GM12873 (cell line): ENCODE results near the gene GNLY.

Experiments used
- CTCF ChIP-seq: IDR thresholded peaks from 2 replicates; pipeline ENCODE4 v1.5.1; 2012; ENCODE audit warnings: low read depth, mild to moderate bottlenecking, moderate library complexity, low read length, control low read depth; ENCODE audit not compliant: insufficient read depth; ENCODE audit errors: missing control alignments

The GNLY gene

DNA sequence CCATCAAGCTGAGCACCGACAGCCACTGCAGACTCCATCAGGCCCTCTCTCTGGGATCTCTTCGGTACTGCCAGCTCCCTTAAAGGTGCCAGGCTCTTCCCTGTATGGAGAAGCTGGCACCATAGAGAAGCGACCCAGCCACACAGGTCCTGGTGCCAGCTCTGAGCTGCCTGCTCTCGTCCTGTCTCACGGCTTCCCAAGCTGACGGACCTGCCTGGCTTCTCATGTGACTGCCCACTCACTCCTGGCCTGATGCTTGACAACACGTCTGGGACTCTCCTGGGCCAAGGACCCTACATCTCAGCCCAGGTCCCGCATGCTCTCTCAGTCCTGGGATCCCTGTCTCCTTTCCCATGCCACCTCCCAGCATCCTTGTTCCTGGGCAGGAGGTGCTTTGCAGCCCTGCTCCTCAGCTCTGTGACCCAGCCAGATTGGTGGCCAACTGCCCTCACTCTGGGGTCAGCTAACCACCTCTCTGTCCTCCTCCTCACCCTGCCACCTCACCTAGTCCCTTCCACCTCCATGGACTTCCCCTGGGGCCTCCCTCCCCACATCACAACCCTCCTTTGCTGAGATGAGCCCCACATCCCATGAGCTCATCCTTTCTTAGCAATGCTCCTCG lies 47.2 kb downstream of the GNLY start:
- no peak for TF ChIP-seq CTCF

DNA sequence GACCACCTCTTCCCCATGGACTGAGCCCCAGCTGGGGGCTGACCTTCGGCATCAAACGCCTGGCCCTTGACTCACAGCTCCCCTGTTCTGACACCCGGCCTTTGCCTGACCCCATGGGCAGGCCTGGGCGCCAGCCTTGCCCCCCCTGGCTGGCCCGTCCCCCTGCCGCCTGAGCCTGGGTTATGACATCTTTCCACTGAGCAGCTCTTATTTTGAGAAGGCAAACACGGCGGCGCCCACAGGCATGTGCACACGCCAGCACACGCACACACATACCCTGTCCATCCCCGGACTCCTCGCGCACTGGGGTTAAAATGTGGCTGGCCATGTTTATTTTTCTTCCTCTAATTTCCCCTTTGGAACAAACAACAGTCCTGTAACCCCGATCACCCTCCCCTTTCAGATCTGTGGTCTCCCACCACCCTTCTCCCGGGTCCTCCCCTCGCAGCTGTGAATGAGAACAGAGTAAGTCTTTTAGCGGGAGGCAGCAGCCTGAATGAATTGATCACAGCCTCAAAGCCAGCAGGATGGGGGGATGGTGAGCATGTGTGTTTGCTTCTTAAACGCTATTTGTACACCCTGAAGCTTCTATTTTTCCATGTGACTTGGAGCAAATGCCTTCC lies 47.8 kb downstream of the GNLY start:
- no peak for TF ChIP-seq CTCF

DNA sequence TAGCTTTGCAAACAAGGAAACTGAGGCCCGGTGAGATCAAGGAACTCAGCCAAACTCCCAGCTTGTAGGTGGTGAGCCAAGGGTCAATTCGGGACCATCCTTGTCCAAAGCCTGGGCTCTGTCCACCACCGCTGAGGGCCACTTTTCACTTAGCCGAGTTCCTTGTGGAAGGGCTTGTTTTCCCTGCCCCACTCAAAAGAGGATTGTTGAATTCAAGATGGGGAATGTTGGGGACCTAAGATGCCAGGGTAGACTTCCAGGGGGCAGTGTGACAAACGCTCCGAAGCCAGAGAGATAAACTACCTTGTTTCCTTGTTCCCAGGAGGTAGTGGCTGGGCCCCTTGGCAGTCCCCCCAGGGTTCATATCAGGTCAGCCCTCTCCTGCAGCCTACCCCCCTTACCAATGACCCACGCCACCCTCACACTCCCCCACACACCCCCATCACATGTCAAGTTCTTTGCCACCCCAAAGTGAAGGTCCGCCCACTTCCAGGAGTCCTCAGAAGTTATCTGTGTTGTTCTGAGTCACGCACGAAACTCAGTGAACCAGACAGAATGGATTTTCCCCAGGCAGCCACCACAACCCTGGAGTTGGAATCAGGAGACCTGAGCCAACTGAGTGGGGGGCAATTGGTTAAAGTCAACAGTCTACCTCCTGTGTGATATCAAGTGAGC lies 49.3 kb downstream of the GNLY start:
- no peak for TF ChIP-seq CTCF

DNA sequence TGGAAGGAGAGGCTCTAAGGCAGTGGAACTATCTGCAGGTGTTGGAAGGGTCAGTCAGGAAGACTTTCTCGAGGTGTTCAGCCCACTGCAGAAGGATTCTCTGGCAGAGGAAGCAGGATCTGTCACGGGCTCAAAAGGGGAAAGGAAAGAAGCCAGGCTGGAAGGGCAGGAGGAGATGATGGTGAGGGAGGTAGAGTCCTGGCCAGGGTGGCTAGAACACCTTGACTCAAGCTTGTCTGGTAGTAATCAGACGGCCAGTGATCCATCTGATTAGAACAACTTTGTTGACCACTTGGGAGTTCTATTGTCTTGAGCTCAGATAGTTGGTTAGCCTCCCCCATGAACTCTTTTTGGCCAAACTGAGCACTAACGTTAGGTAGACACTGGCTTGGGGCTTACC lies 49.9 kb downstream of the GNLY start:
- no peak for TF ChIP-seq CTCF

DNA sequence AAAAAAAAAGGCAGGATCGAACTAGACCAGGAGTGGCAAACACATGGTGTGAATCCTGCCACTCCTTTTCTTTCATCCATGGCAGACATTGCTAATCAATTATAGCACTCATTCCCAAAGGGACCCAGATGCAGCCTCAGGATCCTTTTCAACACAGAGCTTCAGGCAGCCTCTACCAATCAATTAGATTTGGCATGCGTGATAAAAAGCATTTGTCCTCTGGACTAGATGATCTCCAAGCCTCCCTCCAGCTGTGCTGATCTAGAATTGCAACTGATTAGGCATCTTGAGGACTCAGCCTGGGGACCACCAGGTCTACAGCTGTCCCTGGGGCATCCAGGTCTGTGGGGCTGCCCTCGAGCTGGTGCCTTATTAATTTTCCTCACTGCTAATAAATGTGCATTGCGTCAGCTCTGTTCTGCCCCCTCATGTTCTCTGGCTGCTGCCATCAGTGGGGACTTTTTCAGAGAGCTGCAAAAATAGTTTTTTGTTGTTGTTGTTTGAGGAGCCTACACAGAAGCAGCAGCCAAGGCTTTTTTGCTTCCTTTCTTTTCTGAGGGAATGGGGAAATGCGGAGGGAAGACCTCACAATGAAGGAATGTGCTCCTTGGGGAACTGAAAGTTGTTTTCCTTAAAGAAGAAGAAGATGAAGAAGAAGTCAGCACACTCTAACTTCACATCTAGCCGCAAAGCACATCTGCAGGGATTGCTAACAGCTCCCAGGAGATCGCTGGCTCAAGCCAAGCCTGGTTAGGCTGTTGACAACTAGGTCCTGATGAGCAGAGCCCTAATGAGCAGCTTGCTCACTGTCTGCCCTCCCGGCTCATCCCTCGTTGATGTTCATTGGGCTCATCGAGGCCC lies 50.8 kb downstream of the GNLY start:
- TF ChIP-seq CTCF = no peak

DNA sequence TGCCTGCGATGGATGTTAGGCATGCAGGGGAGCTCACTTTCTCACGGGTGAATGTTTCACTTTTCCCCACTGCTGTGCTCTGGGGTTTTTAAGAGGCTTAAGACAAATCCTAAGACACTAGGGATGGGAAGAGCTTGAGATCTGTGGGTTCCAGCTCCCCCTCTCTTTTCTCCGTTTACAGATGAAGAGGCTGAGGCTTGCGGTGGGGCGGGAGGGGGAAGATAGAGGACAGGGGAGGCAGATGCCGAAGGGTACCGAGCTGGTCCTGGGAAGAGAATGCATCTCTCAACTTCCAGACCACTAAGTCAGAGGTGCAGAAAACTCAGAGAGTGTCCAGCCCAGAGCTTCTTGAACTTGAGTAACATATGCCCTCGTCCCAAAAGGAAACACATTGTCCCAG lies 51.5 kb downstream of the GNLY start:
- TF ChIP-seq CTCF = no peak
